ENCODE results near the gene COBLL1. TPM values are rescaled to one million over a fixed set of nuclear protein-coding genes. Genes with fewer than 3 reads are reported as not detected.

Gene COBLL1
- total RNA-seq, 2 donors from 2014 or later: 0.04 to 0.18 TPM

- Mint-ChIP-seq H3K9me3 (peaks cover 8 to 10% of the 10 kb centered on the region in 2 donors), H3K36me3 (no peaks in the 10 kb centered on the region), H3K27ac (no peak overlapping the region)
- no peak for ATAC-seq
- no peak for DNase-seq (ENCODE audit: low spot score in 2 of 2)
These were observed 177.6 kb downstream of the COBLL1 start for GRCh38 chr2:164664070-164664469.

GRCh38 chr2:164662868-164663631, 178.6 kb downstream of the COBLL1 start:
- Mint-ChIP-seq H3K9me3 (peaks cover 8 to 13% of the 10 kb centered on the region in 2 donors), H3K36me3 (no peaks in the 10 kb centered on the region), H3K27ac (no peak overlapping the region)
- DNase-seq (ENCODE audit: low spot score in 2 of 2) (no peak), ATAC-seq (no peak)

GRCh38 chr2:164662066-164662465, 179.6 kb downstream of the COBLL1 start:
- H3K36me3 Mint-ChIP-seq: no peaks in the 10 kb centered on the region
- DNase-seq (ENCODE audit: low spot score in 2 of 2) (no peak), ATAC-seq (no peak)
- H3K9me3 Mint-ChIP-seq: peaks cover 8 to 13% of the 10 kb centered on the region in 2 donors
- no peak overlapping the region for H3K27ac Mint-ChIP-seq

- Mint-ChIP-seq H3K36me3 (no peaks in the 10 kb centered on the region), H3K27ac (no peak overlapping the region), H3K9me3 (peaks cover 4 to 10% of the 10 kb centered on the region in 2 donors)
- DNase-seq (ENCODE audit: low spot score in 2 of 2) (no peak), ATAC-seq (no peak)
These were observed 180.3 kb downstream of the COBLL1 start for GRCh38 chr2:164661349-164661748.

GRCh38 chr2:164657129-164657528, 184.5 kb downstream of the COBLL1 start:
- Mint-ChIP-seq H3K9me3 (peaks cover 6 to 10% of the 10 kb centered on the region in 2 donors), H3K27ac (no peak overlapping the region), H3K36me3 (peaks cover 0 to 11% of the 10 kb centered on the region in 2 donors)
- ATAC-seq (no peak), DNase-seq (ENCODE audit: low spot score in 2 of 2) (no peak)

GRCh38 chr2:164655750-164656149, 185.9 kb downstream of the COBLL1 start:
- H3K27ac Mint-ChIP-seq: no peak overlapping the region
- no peak for DNase-seq (ENCODE audit: low spot score in 2 of 2)
- H3K36me3 Mint-ChIP-seq: peaks cover 0 to 18% of the 10 kb centered on the region in 2 donors
- H3K9me3 Mint-ChIP-seq: peaks cover 12 to 15% of the 10 kb centered on the region in 2 donors
- ATAC-seq: no peak

- ATAC-seq: no peak
- no peak for DNase-seq (ENCODE audit: low spot score in 2 of 2)
- H3K9me3 Mint-ChIP-seq: peaks cover 14 to 19% of the 10 kb centered on the region in 2 donors
- H3K36me3 Mint-ChIP-seq: peaks cover 0 to 22% of the 10 kb centered on the region in 2 donors
- H3K27ac Mint-ChIP-seq: no peak overlapping the region
These were observed 186.3 kb downstream of the COBLL1 start for GRCh38 chr2:164655336-164655735.

GRCh38 chr2:164651361-164651760, 190.3 kb downstream of the COBLL1 start:
- ATAC-seq: no peak
- peaks cover 0 to 23% of the 10 kb centered on the region in 2 donors for H3K36me3 Mint-ChIP-seq

GRCh38 chr2:164644036-164644700, 197.5 kb downstream of the COBLL1 start:
- peaks cover 6 to 17% of the 10 kb centered on the region in 2 donors for H3K9me3 Mint-ChIP-seq

More at GRCh38 chr2:164651361-164651760, 190.3 kb downstream of the COBLL1 start:
- Mint-ChIP-seq H3K27ac (no peak overlapping the region), H3K9me3 (peaks cover 14 to 29% of the 10 kb centered on the region in 2 donors)
- no peak for DNase-seq (ENCODE audit: low spot score in 2 of 2)

GRCh38 chr2:164642946-164643555, 198.6 kb downstream of the COBLL1 start:
- Mint-ChIP-seq H3K36me3 (no peaks in the 10 kb centered on the region), H3K9me3 (peaks cover 10 to 14% of the 10 kb centered on the region in 2 donors), H3K27ac (no peak overlapping the region)
- DNase-seq (ENCODE audit: low spot score in 2 of 2) (no peak), ATAC-seq (no peak)

More at GRCh38 chr2:164644036-164644700, 197.5 kb downstream of the COBLL1 start:
- H3K27ac Mint-ChIP-seq: no peak overlapping the region
- DNase-seq (ENCODE audit: low spot score in 2 of 2) (no peak), ATAC-seq (no peak)
- no peaks in the 10 kb centered on the region for H3K36me3 Mint-ChIP-seq

GRCh38 chr2:164642268-164642667, 199.4 kb downstream of the COBLL1 start:
- Mint-ChIP-seq H3K27ac (no peak overlapping the region), H3K36me3 (no peaks in the 10 kb centered on the region), H3K9me3 (peaks cover 11 to 12% of the 10 kb centered on the region in 2 donors)
- ATAC-seq (no peak), DNase-seq (ENCODE audit: low spot score in 2 of 2) (no peak)

Other genes starting within 250 kb of the COBLL1 start
- gene GRB14, start 220.3 kb downstream of the COBLL1 start, total RNA-seq: not detected
- not detected for gene SLC38A11, start 113.7 kb upstream of the COBLL1 start, total RNA-seq